ENCODE data around the gene TMEM86A.
A peak's percentile ranks its signal among the peaks of the same experiment; 100 is the strongest.

DNA sequence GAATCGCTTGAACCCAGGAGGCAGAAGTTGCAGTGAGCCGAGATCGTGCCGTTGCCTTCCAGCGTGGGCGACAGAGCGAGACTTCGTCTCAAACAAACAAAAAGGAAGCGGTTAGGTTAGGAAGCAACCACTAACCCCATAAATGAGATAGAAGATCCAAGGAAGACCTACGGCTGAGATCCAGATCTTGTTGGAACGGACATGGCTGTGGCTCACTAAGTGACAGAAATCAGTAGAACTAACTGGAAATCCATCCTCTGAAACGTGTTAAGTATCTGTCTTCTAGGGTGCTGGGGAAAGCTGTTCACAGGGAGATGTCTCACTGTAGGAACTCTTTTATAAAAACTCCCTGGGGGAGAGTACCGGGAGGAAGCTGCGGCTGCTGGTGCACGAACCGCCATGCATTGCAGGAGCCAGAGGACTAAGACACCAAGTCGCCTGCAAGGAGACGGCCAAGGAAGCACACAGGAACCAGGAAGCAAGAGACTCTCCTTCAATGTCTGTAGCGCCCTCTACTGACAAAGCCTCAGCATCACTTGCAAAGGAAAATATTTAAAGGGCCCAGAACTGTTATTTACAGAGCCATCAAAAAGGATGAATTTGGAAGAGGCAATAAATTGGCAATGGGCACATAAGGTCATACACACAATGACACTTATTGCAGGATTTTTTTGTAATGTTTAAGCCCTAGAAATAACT, 47.6 kb upstream of the TMEM86A start:
- TF ChIP-seq CTCF (conservative IDR thresholded peaks at IDR 0.05; ENCODE audit: low read depth, low read length) = peak; percentile 67
- TF ChIP-seq EZH2 (IDR thresholded peaks at IDR 0.05; ENCODE audit: borderline replicate concordance, low read depth, low read length, poor library complexity, severe bottlenecking) = no peak

All from A673 (cell line).